ENCODE measurements around the gene GZMB. TPM values are rescaled to one million over a fixed set of nuclear protein-coding genes. Genes with fewer than 3 reads are reported as not detected.
"Not testable (repeated sequence)": the region's sequence is repeated elsewhere in the genome, so short reads cannot be mapped to it uniquely, and the experiment has no call there.

Gene GZMB
- total RNA-seq: not detected in 2 replicates

- DNase-seq (ENCODE audit: low read depth): no peak
These were observed at the start of gene GZMB for GRCh38 chr14:24634158-24634557. TSS of gene GZMB (minus strand) at chr14:24634190. CDS start at chr14:24634160, 30 bp downstream.

DNA sequence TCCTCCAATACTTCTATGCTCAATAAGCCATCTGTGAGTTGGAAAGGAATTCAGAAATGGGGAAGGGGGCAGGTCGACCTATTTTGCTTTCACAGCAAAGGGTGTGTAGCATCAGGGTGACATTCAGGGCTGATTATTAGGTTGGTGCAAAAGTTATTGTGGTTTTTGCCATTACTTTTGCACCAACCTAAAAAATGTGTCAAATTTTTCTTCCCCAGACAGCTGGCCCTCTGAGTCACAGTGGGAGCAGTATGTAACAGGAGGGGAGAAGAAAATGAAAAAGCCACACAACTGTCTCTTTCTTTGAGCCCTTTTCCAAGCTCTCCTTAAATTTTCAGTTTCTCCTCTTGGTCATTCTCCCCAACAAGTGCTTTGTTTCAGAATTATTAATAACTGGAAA, 47.1 kb upstream of the GZMB start:
- DNase-seq (ENCODE audit: low read depth): no peak

- DNase-seq (ENCODE audit: low read depth): no peak
These were observed 46.5 kb upstream of the GZMB start for GRCh38 chr14:24680516-24680915.

DNA sequence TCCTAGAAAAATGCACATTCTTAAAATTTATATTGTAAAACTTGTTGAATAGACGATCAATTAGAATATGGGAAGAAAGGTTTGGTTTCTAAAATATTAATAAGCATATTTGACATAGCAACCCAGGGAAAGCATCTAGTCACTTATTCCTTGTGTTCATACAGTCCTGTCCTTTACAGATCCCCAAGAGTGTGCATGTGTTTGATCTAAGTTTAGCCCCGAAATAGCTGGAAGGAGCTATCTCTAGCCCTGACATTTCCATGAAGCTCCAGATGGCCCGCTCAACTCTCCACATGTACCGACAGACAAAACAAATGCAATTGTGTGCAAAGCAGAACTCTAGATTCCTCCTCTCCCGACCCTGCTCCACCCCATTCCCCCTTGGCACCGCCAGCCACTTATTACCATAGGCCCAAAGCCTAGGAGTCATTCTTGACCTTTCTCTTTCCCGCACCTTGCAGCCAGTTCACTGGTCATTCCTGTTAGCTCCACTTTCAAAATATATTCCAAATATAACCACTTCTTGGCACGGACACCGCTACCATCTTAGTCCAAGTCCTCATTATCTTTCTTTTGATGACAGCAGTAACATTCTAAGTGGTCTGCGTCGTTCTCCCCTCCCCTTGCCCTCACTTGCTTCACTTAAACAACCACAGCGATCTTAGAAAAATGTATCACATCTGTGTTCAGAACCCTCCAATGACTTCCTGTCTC, 45.4 kb upstream of the GZMB start:
- DNase-seq (ENCODE audit: low read depth): no peak

DNA sequence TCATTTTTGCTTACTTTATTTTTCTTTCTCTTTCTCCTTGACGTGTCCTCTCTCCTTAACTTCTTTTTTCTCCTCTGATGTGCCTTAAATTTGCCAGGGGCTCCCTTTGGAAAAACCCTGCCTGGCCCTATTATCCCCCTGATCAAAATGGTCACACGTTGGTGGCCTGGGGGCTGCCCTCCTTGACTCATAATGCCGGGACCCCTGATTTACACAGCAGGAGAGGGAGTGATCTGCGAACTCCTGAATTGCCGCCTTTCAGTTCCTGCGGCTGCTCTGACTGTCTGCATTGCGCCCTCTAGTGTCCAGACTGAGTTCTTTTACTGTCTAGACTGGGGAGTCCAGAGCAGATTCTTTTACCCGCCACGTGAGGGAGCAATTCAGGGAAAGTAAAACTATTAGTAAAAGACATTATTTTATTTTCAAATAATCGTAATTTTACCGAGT, 44.8 kb upstream of the GZMB start:
- peak; percentile 80 for DNase-seq (ENCODE audit: low read depth)

DNA sequence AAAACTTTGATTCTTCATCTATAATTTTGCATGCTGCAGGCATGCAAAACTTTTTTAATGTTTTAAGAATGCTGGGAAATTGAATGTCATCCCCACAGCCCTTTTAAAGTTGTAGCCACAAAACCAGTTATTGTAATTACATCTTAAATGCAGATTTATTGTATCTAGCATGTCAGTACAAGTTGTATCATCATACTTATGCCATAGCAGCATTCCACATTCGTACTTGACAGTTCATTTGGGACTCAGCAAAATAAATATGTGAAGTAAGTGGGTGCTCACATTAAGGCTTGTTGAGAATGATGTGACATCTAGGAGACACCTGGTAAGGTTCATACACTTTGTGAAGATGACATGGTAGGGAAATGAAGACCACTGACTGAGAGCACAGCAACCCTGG, 44.0 kb upstream of the GZMB start:
- no peak for DNase-seq (ENCODE audit: low read depth)

DNA sequence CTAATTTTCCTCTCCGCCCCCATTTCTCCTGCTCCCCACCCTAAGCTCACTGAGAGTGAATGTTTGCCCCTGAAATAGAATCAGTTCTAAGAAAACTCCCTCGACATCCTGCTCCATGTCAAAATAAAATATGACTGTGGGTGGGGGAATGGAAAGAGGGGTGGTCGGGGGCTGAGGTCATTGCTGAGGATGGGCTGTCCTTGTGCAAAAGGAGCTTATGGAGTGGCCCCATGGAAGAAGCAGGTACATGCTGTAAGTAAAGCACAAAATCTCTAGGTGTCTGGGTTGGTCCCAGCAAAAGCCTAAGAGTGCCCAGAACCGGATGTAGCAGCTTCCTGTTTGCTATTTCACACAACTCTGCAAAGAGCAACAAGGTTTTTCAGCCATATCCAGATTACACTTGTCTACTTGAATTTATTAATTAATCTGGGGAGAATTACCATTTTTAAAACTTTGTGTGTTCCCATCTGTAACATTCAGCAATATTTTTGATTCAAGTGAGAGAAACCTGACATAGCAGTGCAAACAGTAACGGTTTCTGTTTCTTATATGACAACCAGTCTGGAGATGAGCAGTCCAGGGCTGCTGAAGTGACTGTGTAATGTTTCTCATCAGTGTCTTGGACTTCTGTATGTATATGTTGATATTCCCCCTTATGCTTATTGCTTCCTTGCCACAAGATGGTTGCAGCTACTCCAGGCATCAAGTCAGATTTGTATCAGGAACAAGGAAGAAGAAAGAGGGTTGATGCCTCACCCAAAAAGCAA, 40.4 kb upstream of the GZMB start:
- no peak for DNase-seq (ENCODE audit: low read depth)

GRCh38 chr14:24673534-24674203, 39.7 kb upstream of the GZMB start:
- no peak for DNase-seq (ENCODE audit: low read depth)

DNA sequence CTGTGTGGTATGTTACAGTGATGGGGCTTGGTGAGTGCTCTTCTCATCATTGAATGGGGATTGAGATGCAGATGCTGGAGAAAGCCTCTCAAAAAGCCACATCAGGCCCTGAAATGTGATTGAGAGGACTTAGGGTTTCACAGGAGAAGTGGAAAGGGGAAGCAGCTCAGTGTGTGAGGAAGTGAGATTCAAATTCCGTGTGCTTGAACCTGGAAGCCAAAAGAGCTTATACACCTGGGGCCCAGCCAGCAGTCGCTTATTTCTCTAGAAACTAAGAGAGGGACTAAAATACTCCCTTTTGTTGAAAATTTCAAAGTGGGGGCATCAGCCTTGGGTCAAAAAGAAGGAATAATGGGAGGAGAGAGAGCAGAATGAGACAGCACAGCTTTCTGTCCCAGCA, 39.1 kb upstream of the GZMB start:
- no peak for DNase-seq (ENCODE audit: low read depth)

GRCh38 chr14:24670594-24670993, 36.6 kb upstream of the GZMB start:
- DNase-seq (ENCODE audit: low read depth): no peak

GRCh38 chr14:24669651-24670050, 35.7 kb upstream of the GZMB start:
- DNase-seq (ENCODE audit: low read depth): no peak

- no peak for DNase-seq (ENCODE audit: low read depth)
These were observed 31.5 kb upstream of the GZMB start for GRCh38 chr14:24665440-24665991.

DNA sequence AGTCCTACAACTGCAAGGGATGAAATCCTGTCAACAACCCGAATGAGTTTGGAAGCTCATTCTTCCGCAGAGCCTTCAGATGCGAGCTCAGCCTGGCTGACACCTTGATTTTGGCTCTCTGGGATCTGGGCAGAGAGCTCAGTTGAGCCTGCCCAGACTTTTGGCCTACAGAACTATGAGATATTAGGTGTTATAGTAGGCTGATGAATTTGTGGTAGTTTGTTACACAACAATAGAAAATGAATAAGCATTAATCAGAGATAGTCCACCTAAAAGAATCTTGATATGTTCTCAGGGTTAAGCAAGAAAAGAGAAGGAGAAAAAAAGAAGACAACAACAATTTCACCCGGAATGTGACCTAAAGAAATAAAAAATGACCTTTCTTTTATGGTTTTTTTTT, 30.4 kb upstream of the GZMB start:
- DNase-seq (ENCODE audit: low read depth): no peak

DNA sequence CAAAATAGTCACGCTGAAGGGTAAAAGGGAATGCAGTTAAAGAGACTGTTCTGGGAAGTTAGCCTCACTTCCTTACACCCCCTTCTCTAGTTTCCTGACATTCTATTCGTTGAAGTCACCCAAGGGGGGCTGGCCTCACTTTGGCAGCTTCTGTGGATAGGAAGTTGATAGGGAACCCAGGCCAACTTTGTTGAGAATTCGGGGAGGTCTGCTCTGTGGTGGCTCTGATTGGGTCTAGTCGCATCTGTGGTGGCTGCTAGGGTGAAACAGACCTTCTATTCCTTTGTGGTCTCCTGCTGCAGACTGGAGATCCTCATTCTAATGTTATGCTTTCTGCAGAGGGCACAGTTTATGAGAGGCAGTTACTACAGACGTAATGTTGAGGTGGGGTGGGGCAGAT, 28.8 kb upstream of the GZMB start:
- no peak for DNase-seq (ENCODE audit: low read depth)

- DNase-seq (ENCODE audit: low read depth): no peak
These were observed 26.1 kb upstream of the GZMB start for GRCh38 chr14:24659916-24660570.

DNA sequence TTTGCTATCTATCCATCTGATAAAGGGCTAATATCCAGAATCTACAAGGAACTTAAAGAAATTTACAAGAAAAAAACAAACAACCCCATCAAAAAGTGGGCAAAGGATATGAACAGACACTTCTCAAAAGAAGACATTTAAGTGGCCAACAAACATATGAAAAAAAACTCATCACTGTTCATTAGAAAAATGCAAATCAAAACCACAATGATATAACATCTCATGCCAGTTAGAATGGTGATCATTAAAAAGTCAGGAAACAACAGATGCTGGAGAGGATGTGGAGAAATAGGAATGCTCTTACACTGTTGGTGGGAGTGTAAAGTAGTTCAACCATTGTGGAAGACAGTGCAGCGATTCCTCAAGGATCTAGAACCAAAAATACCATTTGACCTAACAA, 14.4 kb upstream of the GZMB start:
- not testable (repeated sequence) for DNase-seq (ENCODE audit: low read depth)

GRCh38 chr14:24639905-24640304, 5.9 kb upstream of the GZMB start:
- DNase-seq (ENCODE audit: low read depth): no peak

DNA sequence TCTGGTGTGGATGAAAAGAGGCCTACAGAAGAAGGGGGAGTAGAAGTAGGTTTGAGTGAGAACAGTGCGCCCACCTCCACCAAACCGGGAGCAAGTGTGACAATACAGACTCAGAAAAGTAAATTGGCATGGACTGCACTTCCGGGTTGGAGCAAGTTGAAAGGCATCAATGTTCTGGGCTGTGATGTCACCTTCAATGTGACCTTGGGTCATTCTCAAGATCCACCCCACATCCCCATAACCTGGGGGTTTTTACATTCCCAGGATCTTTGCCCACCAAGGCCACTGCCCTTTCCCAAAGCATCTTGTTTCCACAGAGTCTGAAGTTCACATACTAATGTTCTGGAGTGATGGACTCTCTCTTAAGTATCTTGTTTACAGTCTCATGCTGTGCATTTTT, 5.3 kb upstream of the GZMB start:
- DNase-seq (ENCODE audit: low read depth): no peak

DNA sequence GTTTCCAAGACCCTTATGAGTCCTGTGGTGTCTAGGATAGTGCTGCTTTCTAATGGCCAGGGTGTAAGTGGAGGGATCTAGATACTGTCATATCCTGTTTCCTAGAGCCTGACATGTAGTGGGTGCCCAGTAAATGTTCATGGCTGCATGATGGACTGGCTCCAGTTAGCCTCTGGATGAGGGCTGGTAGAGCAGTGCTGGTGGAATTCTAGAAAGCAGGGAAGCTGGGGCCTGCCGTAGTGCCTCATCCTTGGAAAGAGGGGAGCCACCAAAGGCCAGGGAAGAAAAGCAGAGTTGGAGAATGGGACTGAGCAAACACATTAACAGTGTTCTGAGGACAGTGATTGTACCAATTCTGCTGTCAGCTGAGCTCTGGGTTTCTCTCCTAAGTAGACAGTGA, 637 bp downstream of the GZMB start:
- no peak for DNase-seq (ENCODE audit: low read depth)

GRCh38 chr14:24632761-24633160, 1.2 kb downstream of the GZMB start:
- no peak for DNase-seq (ENCODE audit: low read depth)

GRCh38 chr14:24632336-24632735, 1.7 kb downstream of the GZMB start:
- DNase-seq (ENCODE audit: low read depth): no peak

DNA sequence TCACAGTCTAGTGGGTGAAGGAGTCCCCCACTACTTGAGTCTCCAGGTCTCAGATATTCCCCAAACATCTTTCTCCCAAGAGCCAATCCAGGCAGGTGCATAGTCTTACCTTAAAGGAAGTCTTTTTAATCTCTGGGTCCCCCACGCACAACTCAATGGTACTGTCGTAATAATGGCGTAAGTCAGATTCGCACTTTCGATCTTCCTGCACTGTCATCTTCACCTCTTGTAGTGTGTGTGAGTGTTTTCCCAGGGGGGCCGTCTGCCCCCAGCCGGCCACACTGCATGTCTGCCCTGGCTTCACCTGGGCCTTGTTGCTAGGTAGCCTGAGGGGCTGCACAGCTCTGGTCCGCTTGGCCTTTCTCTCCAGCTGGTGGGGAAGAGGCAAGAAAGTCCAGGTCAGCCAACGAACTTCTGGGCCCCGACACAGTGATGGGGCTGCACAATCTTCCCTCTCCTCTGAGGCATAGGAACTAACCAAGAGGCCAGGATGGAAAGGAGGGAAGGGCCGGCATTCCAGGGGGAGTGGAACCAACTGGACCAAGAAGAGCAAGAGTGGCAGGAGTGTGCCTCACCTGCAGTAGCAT, 2.1 kb downstream of the GZMB start:
- no peak for DNase-seq (ENCODE audit: low read depth)
